Upper lobe of left lung (tissue), 6 donors: ENCODE data around the gene CTBP1. TPM values are rescaled to one million over a fixed set of nuclear protein-coding genes. Genes with fewer than 3 reads are reported as not detected.

Experiments
- ATAC-seq, 2 donors: fragments of 200-7000 bp; cut with Tn5 transposase; one replicate each; pipeline ENCODE4 v1.9.1; 2022; ENCODE audit warnings: mild to moderate bottlenecking in 2 of 2, moderate library complexity in 2 of 2; ENCODE audit not compliant: low FRiP score in 2 of 2
- DNase-seq, 2 donors: peaks; one replicate each; pipeline ENCODE4 v3.0.0-alpha.2; 2019 to 2020
- H3K27ac ChIP-seq, 4 donors: fragments of 200-600 bp; sonication (generic); one replicate each; pipeline ENCODE4 v1.5.1; 2016 to 2019
- H3K27me3 ChIP-seq, 4 donors: fragments of 200-600 bp; sonication (generic); one replicate each; pipeline ENCODE4 v1.5.1; 2017 to 2019
- H3K36me3 ChIP-seq, 4 donors: fragments of 200-600 bp; sonication (generic); one replicate each; pipeline ENCODE4 v1.5.1; 2016 to 2019
- H3K4me1 ChIP-seq, 4 donors: fragments of 200-600 bp; sonication (generic); one replicate each; pipeline ENCODE4 v1.5.1; 2018 to 2019
- H3K4me3 ChIP-seq, 4 donors: fragments of 200-600 bp; sonication (generic); one replicate each; pipeline ENCODE4 v1.5.1; 2017 to 2019; ENCODE audit warnings: mild to moderate bottlenecking in 2 of 4, moderate library complexity in 1 of 4
- H3K9me3 ChIP-seq, 4 donors: fragments of 200-600 bp; sonication (generic); one replicate each; pipeline ENCODE4 v1.5.1; 2018 to 2019
- EP300 ChIP-seq, 4 donors: sonication (generic); formaldehyde crosslinking; IDR thresholded peaks; one replicate each; pipeline ENCODE4 v1.5.1; 2017; ENCODE audit warnings: antibody characterized with exemption in 4 of 4, control low read depth in 2 of 4
- POLR2A ChIP-seq, 4 donors: fragments of 450-650 bp; IDR thresholded peaks; one replicate each; pipeline ENCODE4 v1.5.1; 2016 to 2017; ENCODE audit warnings: antibody characterized with exemption in 4 of 4, mild to moderate bottlenecking in 2 of 4
- POLR2AphosphoS5 ChIP-seq, 2 donors: sonication (generic); formaldehyde crosslinking; IDR thresholded peaks; one replicate each; pipeline ENCODE4 v1.5.1; 2017; ENCODE audit warnings: antibody characterized with exemption in 2 of 2
- WGBS, 2 donors: methylation state at CpG; one replicate each; pipeline ENCODE4 v1.1.5; 2017 to 2018; 5-methylcytosine and 5-hydroxymethylcytosine counted together
- total RNA-seq, 6 donors: library from RNA; depleted of rRNA in 4 of 6; stranded (reverse); fragments of >200 nt in 4 of 6; gene quantifications; one replicate each; pipeline versions ENCODE4 v1.1.0 to v1.2.1, GENCODE V29; 2016 to 2021
- TF ChIP-seq, protein P1 (sequence below), 6 experiments: fragments of 450-650 bp in 4 of 6; fragments of 200-600 bp in 2 of 6; sonication (generic) in 2 of 6; IDR thresholded peaks; one replicate each; pipeline ENCODE4 v1.5.1; 2016 to 2019; ENCODE audit warnings: antibody characterized with exemption in 6 of 6
- donor health status: DM: no; HTN: no; CAD: no; lungs with moderate emphysema.
- donor health status: DM: no; HTN: yes; CAD: no; lungs with severe emphysema.

CTBP1 gene
- total RNA-seq, 6 donors from 2014 or later, result 142 to 483 (median 213) TPM

DNA sequence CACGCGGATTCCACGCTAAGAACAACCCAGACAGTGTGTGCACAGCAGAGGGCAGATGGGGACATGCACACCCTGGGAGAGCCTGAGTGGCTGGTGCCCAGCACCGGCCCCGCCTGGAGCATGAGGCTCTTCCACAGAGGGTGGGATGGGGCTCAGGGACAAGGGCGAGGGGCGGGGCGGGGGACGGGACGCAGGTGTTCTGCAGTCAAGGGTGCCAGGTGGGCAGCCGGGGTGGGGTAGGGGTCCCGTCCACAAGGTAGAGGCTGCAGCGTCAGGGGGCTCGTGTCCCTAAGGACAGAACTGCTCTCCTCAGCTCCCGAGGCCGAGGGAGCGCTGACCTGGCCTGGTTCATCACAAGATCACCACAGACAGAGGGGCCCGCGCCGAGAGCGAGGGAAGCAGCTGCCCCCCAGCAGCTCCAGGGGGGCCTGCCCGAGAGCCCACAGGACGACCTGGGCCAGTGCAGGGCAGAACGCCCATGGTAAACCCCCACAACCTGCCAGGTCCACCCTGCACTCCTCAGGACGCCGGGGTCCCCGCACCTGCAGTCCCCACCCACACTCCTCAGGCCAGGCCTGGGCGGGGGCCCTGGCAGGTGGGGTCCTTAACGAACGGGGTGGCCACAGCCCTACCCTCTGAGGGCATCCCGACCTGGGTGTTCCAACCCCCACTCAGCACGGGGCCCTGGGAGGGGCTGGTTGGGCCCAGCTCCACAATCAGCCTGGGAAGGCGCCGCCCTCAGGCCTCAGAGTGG, 26.7 kb downstream of the CTBP1 start:
- Histone ChIP-seq H3K4me3 (no peak overlapping the region), H3K27ac (no peak overlapping the region), H3K36me3 (peaks cover 25 to 77% (median 59%) of the 10 kb centered on the region in 4 donors), H3K27me3 (no peaks in the 10 kb centered on the region), H3K4me1 (peaks cover 17 to 35% (median 27%) of the 10 kb centered on the region in 4 donors), H3K9me3 (no peaks in the 10 kb centered on the region)
- no peak for ATAC-seq
- TF ChIP-seq POLR2A (IDR thresholded peaks at IDR 0.05) (no peak), EP300 (IDR thresholded peaks at IDR 0.05) (no peak), POLR2AphosphoS5 (IDR thresholded peaks at IDR 0.05) (no peak)
- TF ChIP-seq, protein P1, sequence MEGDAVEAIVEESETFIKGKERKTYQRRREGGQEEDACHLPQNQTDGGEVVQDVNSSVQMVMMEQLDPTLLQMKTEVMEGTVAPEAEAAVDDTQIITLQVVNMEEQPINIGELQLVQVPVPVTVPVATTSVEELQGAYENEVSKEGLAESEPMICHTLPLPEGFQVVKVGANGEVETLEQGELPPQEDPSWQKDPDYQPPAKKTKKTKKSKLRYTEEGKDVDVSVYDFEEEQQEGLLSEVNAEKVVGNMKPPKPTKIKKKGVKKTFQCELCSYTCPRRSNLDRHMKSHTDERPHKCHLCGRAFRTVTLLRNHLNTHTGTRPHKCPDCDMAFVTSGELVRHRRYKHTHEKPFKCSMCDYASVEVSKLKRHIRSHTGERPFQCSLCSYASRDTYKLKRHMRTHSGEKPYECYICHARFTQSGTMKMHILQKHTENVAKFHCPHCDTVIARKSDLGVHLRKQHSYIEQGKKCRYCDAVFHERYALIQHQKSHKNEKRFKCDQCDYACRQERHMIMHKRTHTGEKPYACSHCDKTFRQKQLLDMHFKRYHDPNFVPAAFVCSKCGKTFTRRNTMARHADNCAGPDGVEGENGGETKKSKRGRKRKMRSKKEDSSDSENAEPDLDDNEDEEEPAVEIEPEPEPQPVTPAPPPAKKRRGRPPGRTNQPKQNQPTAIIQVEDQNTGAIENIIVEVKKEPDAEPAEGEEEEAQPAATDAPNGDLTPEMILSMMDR (IDR thresholded peaks at IDR 0.05), result no peak
- whole genome bisulfite sequencing, 2 donors, result 88 to 96% methylated on average over 13 to 23 of the region's 34 CpGs
- peak in 1 of 2 donors; percentile 75 for DNase-seq

DNA sequence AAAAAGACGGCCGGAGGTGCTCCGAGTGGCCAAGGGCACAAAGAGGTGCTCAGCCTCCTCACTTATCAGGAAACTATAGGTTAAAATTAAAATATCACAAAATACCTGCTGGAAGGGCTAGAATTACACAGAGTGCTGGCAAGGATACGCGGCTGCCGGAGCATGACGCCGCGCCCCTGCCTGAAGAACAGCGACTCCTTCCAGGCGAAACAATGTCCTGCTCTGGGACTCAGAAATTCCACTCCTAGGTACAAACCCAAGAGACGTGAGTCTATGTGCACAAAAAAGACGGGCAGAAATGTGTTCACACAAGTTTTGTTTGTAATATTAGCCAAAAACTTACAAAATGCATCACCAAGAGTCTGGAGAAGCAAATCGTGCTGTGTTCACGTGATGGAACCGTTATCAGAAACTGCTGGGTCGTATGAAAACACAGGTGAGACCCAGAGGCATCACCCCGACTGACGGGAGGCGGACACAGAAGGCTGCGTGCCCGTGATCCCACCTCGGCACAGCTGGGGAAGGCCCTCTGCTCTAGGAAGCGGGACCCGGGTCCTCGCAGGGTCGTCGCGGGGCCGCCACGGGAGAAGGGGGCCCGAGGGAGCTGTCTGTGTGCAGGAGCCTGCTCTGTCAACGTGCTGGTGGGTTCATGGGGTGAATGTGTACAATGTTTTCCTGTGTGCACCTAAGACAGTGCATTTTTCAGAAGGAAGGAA, 27.6 kb downstream of the CTBP1 start:
- no peak overlapping the region for H3K27ac ChIP-seq
- ATAC-seq (no peak), DNase-seq (peak in 1 of 2 donors; percentile 74)
- TF ChIP-seq EP300 (IDR thresholded peaks at IDR 0.05) (no peak), POLR2A (IDR thresholded peaks at IDR 0.05) (no peak), POLR2AphosphoS5 (IDR thresholded peaks at IDR 0.05) (no peak)
- TF ChIP-seq, protein P1 (IDR thresholded peaks at IDR 0.05), result no peak
- 91 to 93% methylated on average over 30 to 33 of the region's 33 CpGs for WGBS, 2 donors
- no peak overlapping the region for H3K4me3 ChIP-seq
- no peaks in the 10 kb centered on the region for H3K27me3 ChIP-seq
- peaks cover 26 to 42% (median 35%) of the 10 kb centered on the region in 4 donors for H3K4me1 ChIP-seq
- H3K36me3 ChIP-seq, result peaks cover 21 to 73% (median 56%) of the 10 kb centered on the region in 4 donors
- no peaks in the 10 kb centered on the region for H3K9me3 ChIP-seq

DNA sequence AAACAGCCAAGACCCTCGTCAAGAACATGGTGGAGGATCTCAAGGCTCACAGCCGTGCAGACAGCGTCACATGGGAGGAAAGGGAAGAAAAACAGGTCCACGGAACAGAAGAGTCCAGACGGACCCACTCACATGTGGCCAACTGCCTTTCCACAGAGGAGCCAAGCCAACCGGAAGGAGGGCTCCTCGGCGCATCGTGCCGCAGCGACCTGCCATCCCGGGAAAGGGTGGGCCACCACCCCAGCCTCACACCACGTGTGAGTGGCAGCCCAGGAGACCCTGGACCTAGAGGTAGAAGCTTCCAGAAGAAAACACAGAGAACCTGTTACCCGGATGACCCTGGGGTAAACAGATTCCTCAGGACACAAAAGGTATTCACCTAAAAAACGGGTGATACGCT, 28.4 kb downstream of the CTBP1 start:
- WGBS, 2 donors, result 93 to 95% methylated on average over 16 of the region's 16 CpGs
- Histone ChIP-seq H3K4me3 (no peak overlapping the region), H3K27ac (no peak overlapping the region), H3K9me3 (no peaks in the 10 kb centered on the region), H3K27me3 (no peaks in the 10 kb centered on the region), H3K36me3 (peaks cover 22 to 73% (median 57%) of the 10 kb centered on the region in 4 donors), H3K4me1 (peaks cover 28 to 37% (median 36%) of the 10 kb centered on the region in 4 donors)
- ATAC-seq, result no peak
- DNase-seq, result peak in 1 of 2 donors; percentile 67
- TF ChIP-seq EP300 (IDR thresholded peaks at IDR 0.05) (no peak), POLR2AphosphoS5 (IDR thresholded peaks at IDR 0.05) (no peak), POLR2A (IDR thresholded peaks at IDR 0.05) (no peak)
- TF ChIP-seq, protein P1 (IDR thresholded peaks at IDR 0.05), result no peak

DNA sequence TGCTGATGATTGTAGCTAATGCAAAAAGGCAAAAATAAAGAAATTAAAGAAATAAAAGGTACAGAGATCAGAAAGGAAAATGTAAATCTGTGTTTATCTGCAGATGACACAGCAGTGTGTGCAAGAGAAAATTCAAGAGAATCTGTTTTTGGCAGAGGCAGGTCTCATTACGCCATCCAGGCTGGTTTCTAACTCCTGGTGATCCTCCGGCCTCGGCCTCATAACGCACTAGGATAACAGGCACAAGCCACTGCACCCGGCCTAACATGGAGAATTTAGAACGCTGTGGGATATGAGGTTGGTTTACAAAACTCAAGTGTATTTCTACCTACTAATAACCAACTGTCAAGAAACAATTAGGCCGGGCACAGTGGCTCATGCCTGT, 29.4 kb downstream of the CTBP1 start:
- Histone ChIP-seq H3K36me3 (peaks cover 18 to 73% (median 57%) of the 10 kb centered on the region in 4 donors), H3K4me1 (peaks cover 28 to 36% (median 35%) of the 10 kb centered on the region in 4 donors), H3K27me3 (no peaks in the 10 kb centered on the region), H3K27ac (peak overlapping the region in 2 of 4 donors; percentile 7 to 80), H3K9me3 (no peaks in the 10 kb centered on the region), H3K4me3 (no peak overlapping the region)
- 70 to 76% methylated on average over 7 of the region's 7 CpGs for WGBS, 2 donors
- TF ChIP-seq POLR2A (IDR thresholded peaks at IDR 0.05), result no peak
- TF ChIP-seq, protein P1 (IDR thresholded peaks at IDR 0.05), result no peak
- no peak for ATAC-seq
- DNase-seq, result no peak
